ENCODE data around the gene ARFRP1. TPM values are rescaled to one million over a fixed set of nuclear protein-coding genes. Genes with fewer than 3 reads are reported as not detected.

Gene ARFRP1, protein sequence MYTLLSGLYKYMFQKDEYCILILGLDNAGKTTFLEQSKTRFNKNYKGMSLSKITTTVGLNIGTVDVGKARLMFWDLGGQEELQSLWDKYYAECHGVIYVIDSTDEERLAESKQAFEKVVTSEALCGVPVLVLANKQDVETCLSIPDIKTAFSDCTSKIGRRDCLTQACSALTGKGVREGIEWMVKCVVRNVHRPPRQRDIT
- 39.5 and 42.7 TPM in 2 replicates for total RNA-seq (2021)
- long read RNA-seq, transcript ARFRP1-207 (7 exons, 1,698 nt): minor isoform, 14 of 262 reads
- long read RNA-seq, transcript ARFRP1-214 (8 exons, 2,559 nt): major isoform, 74 of 262 reads
- long read RNA-seq, transcript ARFRP1-212 (8 exons, 1,623 nt): minor isoform, 10 of 262 reads
- long read RNA-seq, transcript ARFRP1-208 (7 exons, 2,974 nt): minor isoform, 9 of 262 reads
- long read RNA-seq, partial matches to known transcripts: 29 of 262 reads
- long read RNA-seq, other reads (novel, unspliced or antisense): 118 of 262 reads

GRCh38 chr20:63707558-63708300 is at the start of gene ARFRP1, which contains the start of gene ZGPAT:
Gene ARFRP1 (minus strand): TSS chr20:63707976. CDS start chr20:63707091, 885 bp downstream.
Gene ZGPAT (plus strand): TSS chr20:63708039. CDS start chr20:63708581, 542 bp downstream.
- no peak within 1 kb of the TSS for H2AFZ ChIP-seq (ENCODE audit: low read length)
- H2BK20ac ChIP-seq (ENCODE audit: low read depth, low read length, poor library complexity, severe bottlenecking): no peak within 1 kb of the TSS
- no peak within 1 kb of the TSS for H3K23ac ChIP-seq (ENCODE audit: insufficient read length, low read depth, low read length)

More at GRCh38 chr20:63707558-63708300, at the start of gene ARFRP1, which contains the start of gene ZGPAT:
- peaks cover 48 to 64% (median 63%) of the 10 kb centered on the region in 3 experiments for H3K36me3 Mint-ChIP-seq (ENCODE audit: insufficient read depth in 1 of 3, low read depth in 3 of 3)
- WGBS (ENCODE audit: extremely low coverage, insufficient read length, low lambda C conversion rate): no CpG with 5 or more reads among the region's 98 CpGs
- Histone ChIP-seq H3K27ac (ENCODE audit: insufficient read length, low read depth, low read length) (no peak within 1 kb of the TSS), H3K14ac (ENCODE audit: insufficient read depth, low read length) (peak within 1 kb of the TSS; percentile 68; the same call in 1 of the 2 replicates), H3K4ac (ENCODE audit: low read depth, low read length) (no peak within 1 kb of the TSS), H2BK120ac (ENCODE audit: low read depth, low read length, poor library complexity, severe bottlenecking) (no peak within 1 kb of the TSS), H4K8ac (replicated peaks; ENCODE audit: insufficient read length, low read depth, low read length) (no peak within 1 kb of the TSS), H3K4me2 (ENCODE audit: insufficient read depth, insufficient read length, low read length) (peak within 1 kb of the TSS; percentile 90), H3K9ac (ENCODE audit: extremely low read depth, insufficient read length, low read length) (peak within 1 kb of the TSS; percentile 35), H3K4me1 (ENCODE audit: insufficient read depth, low read length) (no peaks in the 10 kb centered on the region), H3K56ac (ENCODE audit: insufficient read length, low read depth, low read length) (no peak within 1 kb of the TSS), H3K23me2 (ENCODE audit: insufficient read length, low read depth, low read length, poor library complexity, severe bottlenecking) (peaks cover 12% of the 10 kb centered on the region), H2BK12ac (ENCODE audit: insufficient read length, low read depth, low read length) (no peak within 1 kb of the TSS), H3K79me1 (ENCODE audit: insufficient read depth, low read depth, low read length, poor library complexity, severe bottlenecking) (peaks cover 4% of the 10 kb centered on the region), H3K27me3 (ENCODE audit: insufficient read depth, low read length) (no peaks in the 10 kb centered on the region), H3K18ac (ENCODE audit: insufficient read length, low read depth, low read length) (no peak within 1 kb of the TSS), H4K20me1 (ENCODE audit: control insufficient read depth, insufficient read depth, insufficient read length) (no peaks in the 10 kb centered on the region), H2AK5ac (ENCODE audit: insufficient read length, low read length) (no peak within 1 kb of the TSS), H4K5ac (ENCODE audit: insufficient read length, low read depth, low read length) (no peak within 1 kb of the TSS), H3K9me3 (ENCODE audit: control insufficient read depth, low read depth, low read length) (no peaks in the 10 kb centered on the region), H2BK5ac (ENCODE audit: insufficient read length, low read length) (no peak within 1 kb of the TSS), H3K79me2 (ENCODE audit: insufficient read depth, low read length) (peaks cover 11% of the 10 kb centered on the region; the same call in 1 of the 2 replicates), H2BK15ac (ENCODE audit: low read depth, low read length) (no peak within 1 kb of the TSS), H4K91ac (ENCODE audit: insufficient read length, low read depth, low read length) (no peak within 1 kb of the TSS), H3T11ph (ENCODE audit: low read length) (no peak within 1 kb of the TSS)
- no peaks in the 10 kb centered on the region for H3K27me3 Mint-ChIP-seq (ENCODE audit: low read depth)
- H3K27ac Mint-ChIP-seq: peak within 1 kb of the TSS; percentile 63 to 81 (median 64); a peak in 5 of 7 replicates
- no peak for TF ChIP-seq CTCF (conservative IDR thresholded peaks at IDR 0.05)
- DNase-seq: peak; percentile 84
- H3K4me1 Mint-ChIP-seq: peaks cover 8 to 16% of the 10 kb centered on the region in 2 experiments
- H3K9me3 Mint-ChIP-seq: peaks cover 0 to 3% of the 10 kb centered on the region in 2 experiments; a peak in 1 of 5 replicates
- H3K4me3 Mint-ChIP-seq: peak within 1 kb of the TSS; percentile 89 to 91
